Measurements from ENCODE around the gene VAX1. TPM values are rescaled to one million over a fixed set of nuclear protein-coding genes. Genes with fewer than 3 reads are reported as not detected.

VAX1 gene
- total RNA-seq, 1 experiment from 2014 or later = not detected

DNA sequence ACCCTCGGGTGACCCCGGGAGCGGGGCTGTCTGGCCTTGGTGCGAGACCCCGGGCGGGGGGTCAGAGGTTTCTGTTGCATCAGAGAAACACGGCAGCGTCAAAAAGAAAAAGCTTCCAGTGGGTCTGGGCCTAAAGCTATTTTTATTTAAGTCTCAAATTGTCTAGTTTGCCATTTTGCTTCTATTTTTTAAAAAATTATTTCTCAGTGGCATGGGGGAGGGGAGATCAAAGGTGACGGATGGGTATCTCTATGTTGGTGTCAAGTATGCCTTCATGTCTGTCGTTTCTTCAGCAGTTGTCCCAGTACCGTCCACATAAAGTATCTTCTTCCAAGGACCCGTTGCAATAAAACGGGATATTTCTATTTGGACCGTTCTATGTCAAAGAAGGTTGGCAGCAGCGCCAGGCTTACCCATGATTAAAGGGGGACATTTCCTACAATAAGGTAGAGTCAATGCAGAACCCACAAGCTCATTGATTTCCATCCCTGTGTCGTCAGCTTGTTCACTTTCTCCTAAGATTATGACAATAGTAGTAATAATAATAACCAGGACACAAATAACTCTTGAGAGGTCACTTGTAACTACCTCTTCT, 26.0 kb upstream of the VAX1 start:
- Histone ChIP-seq H3K4me1 (ENCODE audit: insufficient read depth, low read length) (peaks cover 7% of the 10 kb centered on the region), H3K4me2 (ENCODE audit: insufficient read depth, insufficient read length, low read length) (peak overlapping the region; percentile 24), H2BK15ac (ENCODE audit: low read depth, low read length) (no peak overlapping the region), H3K27ac (ENCODE audit: insufficient read length, low read depth, low read length) (no peak overlapping the region), H3K4ac (ENCODE audit: low read depth, low read length) (no peak overlapping the region), H2BK20ac (ENCODE audit: low read depth, low read length, poor library complexity, severe bottlenecking) (no peak overlapping the region), H3K79me1 (ENCODE audit: insufficient read depth, low read depth, low read length, poor library complexity, severe bottlenecking) (no peaks in the 10 kb centered on the region), H2AK5ac (ENCODE audit: insufficient read length, low read length) (no peak overlapping the region), H3K27me3 (ENCODE audit: insufficient read depth, low read length) (peaks cover 78% of the 10 kb centered on the region), H4K5ac (ENCODE audit: insufficient read length, low read depth, low read length) (no peak overlapping the region), H3K56ac (ENCODE audit: insufficient read length, low read depth, low read length) (no peak overlapping the region), H2AFZ (ENCODE audit: low read length) (no peak overlapping the region), H3K9me3 (ENCODE audit: control insufficient read depth, low read depth, low read length) (no peaks in the 10 kb centered on the region), H3K9ac (ENCODE audit: extremely low read depth, insufficient read length, low read length) (no peak overlapping the region), H3T11ph (ENCODE audit: low read length) (no peak overlapping the region), H4K20me1 (ENCODE audit: control insufficient read depth, insufficient read depth, insufficient read length) (no peaks in the 10 kb centered on the region), H3K14ac (ENCODE audit: insufficient read depth, low read length) (no peak overlapping the region), H2BK5ac (ENCODE audit: insufficient read length, low read length) (no peak overlapping the region), H2BK120ac (ENCODE audit: low read depth, low read length, poor library complexity, severe bottlenecking) (no peak overlapping the region), H4K91ac (ENCODE audit: insufficient read length, low read depth, low read length) (no peak overlapping the region), H3K79me2 (ENCODE audit: insufficient read depth, low read length) (no peaks in the 10 kb centered on the region), H2BK12ac (ENCODE audit: insufficient read length, low read depth, low read length) (no peak overlapping the region), H3K23me2 (ENCODE audit: insufficient read length, low read depth, low read length, poor library complexity, severe bottlenecking) (peaks cover 18% of the 10 kb centered on the region), H3K18ac (ENCODE audit: insufficient read length, low read depth, low read length) (no peak overlapping the region), H4K8ac (replicated peaks; ENCODE audit: insufficient read length, low read depth, low read length) (no peak overlapping the region), H3K23ac (ENCODE audit: insufficient read length, low read depth, low read length) (no peak overlapping the region)
- DNase-seq = no peak
- Mint-ChIP-seq H3K36me3 (ENCODE audit: insufficient read depth in 1 of 3, low read depth in 3 of 3) (no peaks in the 10 kb centered on the region; a peak in 1 of 7 replicates), H3K4me1 (peaks cover 27 to 51% of the 10 kb centered on the region in 2 experiments), H3K4me3 (peak overlapping the region in 1 of 2 experiments; percentile 73; a peak in 3 of 5 replicates), H3K27me3 (ENCODE audit: low read depth) (peaks cover 99% of the 10 kb centered on the region), H3K9me3 (peaks cover 0 to 16% of the 10 kb centered on the region in 2 experiments; a peak in 1 of 5 replicates), H3K27ac (no peak overlapping the region)
- no CpG with 5 or more reads among the region's 16 CpGs for WGBS (ENCODE audit: extremely low coverage, insufficient read length, low lambda C conversion rate)
- TF ChIP-seq, protein P1, sequence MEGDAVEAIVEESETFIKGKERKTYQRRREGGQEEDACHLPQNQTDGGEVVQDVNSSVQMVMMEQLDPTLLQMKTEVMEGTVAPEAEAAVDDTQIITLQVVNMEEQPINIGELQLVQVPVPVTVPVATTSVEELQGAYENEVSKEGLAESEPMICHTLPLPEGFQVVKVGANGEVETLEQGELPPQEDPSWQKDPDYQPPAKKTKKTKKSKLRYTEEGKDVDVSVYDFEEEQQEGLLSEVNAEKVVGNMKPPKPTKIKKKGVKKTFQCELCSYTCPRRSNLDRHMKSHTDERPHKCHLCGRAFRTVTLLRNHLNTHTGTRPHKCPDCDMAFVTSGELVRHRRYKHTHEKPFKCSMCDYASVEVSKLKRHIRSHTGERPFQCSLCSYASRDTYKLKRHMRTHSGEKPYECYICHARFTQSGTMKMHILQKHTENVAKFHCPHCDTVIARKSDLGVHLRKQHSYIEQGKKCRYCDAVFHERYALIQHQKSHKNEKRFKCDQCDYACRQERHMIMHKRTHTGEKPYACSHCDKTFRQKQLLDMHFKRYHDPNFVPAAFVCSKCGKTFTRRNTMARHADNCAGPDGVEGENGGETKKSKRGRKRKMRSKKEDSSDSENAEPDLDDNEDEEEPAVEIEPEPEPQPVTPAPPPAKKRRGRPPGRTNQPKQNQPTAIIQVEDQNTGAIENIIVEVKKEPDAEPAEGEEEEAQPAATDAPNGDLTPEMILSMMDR (conservative IDR thresholded peaks at IDR 0.05) = no peak
